DOHH2 (cell line): ENCODE results near the gene DDX46.
A peak's percentile ranks its signal among the peaks of the same experiment; 100 is the strongest.
"Not testable (repeated sequence)": the region's sequence is repeated elsewhere in the genome, so short reads cannot be mapped to it uniquely, and the experiment has no call there.

ENCODE experiments used
- H3F3A ChIP-seq: fragments of 200-600 bp; sonication (generic), shearing (Covaris generic); 2 replicates; pipeline ENCODE4 v1.6.0; 2016; ENCODE audit warnings: antibody characterized with exemption, mild to moderate bottlenecking; ENCODE audit not compliant: control insufficient read depth, insufficient read depth
- H3K27ac ChIP-seq: fragments of 200-600 bp; sonication (generic); 2 replicates; pipeline ENCODE4 v1.5.1; 2014; ENCODE audit warnings: low read depth, mild to moderate bottlenecking, low read length, moderate library complexity
- H3K27me3 ChIP-seq: fragments of 200-600 bp; sonication (generic); 2 replicates; pipeline ENCODE4 v1.6.1; 2014; ENCODE audit warnings: mild to moderate bottlenecking, low read length, mixed read lengths; ENCODE audit not compliant: control insufficient read depth
- H3K36me3 ChIP-seq: fragments of 200-600 bp; sonication (generic); 2 replicates; pipeline ENCODE4 v1.6.1; 2014; ENCODE audit warnings: mild to moderate bottlenecking, low read length, moderate library complexity, mixed read lengths; ENCODE audit not compliant: control insufficient read depth
- H3K4me1 ChIP-seq: fragments of 200-600 bp; sonication (generic); 2 replicates; pipeline ENCODE4 v1.6.1; 2014; ENCODE audit warnings: mild to moderate bottlenecking, low read length, mixed read lengths; ENCODE audit not compliant: control insufficient read depth
- H3K4me2 ChIP-seq: fragments of 200-600 bp; sonication (generic); 2 replicates; pipeline ENCODE4 v1.6.0; 2014; ENCODE audit warnings: mild to moderate bottlenecking, low read length, moderate library complexity
- H3K4me3 ChIP-seq: fragments of 200-600 bp; sonication (generic); 2 replicates; pipeline ENCODE4 v1.5.1; 2014; ENCODE audit warnings: mild to moderate bottlenecking, low read length, mixed read lengths
- H3K79me2 ChIP-seq: fragments of 200-600 bp; sonication (generic); 2 replicates; pipeline ENCODE4 v1.6.1; 2014; ENCODE audit warnings: mild to moderate bottlenecking, low read length, mixed read lengths; ENCODE audit not compliant: control insufficient read depth
- H3K9me2 ChIP-seq: fragments of 200-600 bp; sonication (generic); replicated peaks from 2 replicates; pipeline ENCODE4 v1.6.1; 2014; ENCODE audit warnings: mild to moderate bottlenecking, low read length, mixed read lengths; ENCODE audit not compliant: control insufficient read depth
- H3K9me3 ChIP-seq: fragments of 200-600 bp; sonication (generic); 2 replicates; pipeline ENCODE4 v1.6.1; 2014; ENCODE audit warnings: antibody characterized with exemption, low read length, mixed read lengths; ENCODE audit not compliant: control insufficient read depth, insufficient read depth
- H4K20me1 ChIP-seq: fragments of 200-600 bp; sonication (generic); 2 replicates; pipeline ENCODE4 v1.6.0; 2014; ENCODE audit warnings: low read depth, mild to moderate bottlenecking, antibody characterized with exemption, low read length, moderate library complexity; ENCODE audit not compliant: control insufficient read depth, insufficient read depth
- CTCF ChIP-seq: fragments of 200-600 bp; sonication (generic); IDR thresholded peaks from one replicate; pipeline ENCODE4 v1.5.1; 2014; ENCODE audit warnings: antibody characterized with exemption, mild to moderate bottlenecking, low read depth, low read length; ENCODE audit not compliant: poor library complexity, severe bottlenecking
- EZH2phosphoT487 ChIP-seq: fragments of 200-600 bp; sonication (generic); IDR thresholded peaks from 2 replicates; pipeline ENCODE4 v1.6.1; 2017; ENCODE audit warnings: borderline replicate concordance, mild to moderate bottlenecking, antibody characterized with exemption, low read length, moderate library complexity, mixed read lengths

Gene DDX46

GRCh38 chr5:134845335-134845851 is 86.8 kb downstream of the DDX46 start:
- H3K4me3 ChIP-seq, result peak overlapping the region; percentile 91
- TF ChIP-seq CTCF (no peak), EZH2phosphoT487 (no peak)
- H3K4me2 ChIP-seq, result peak overlapping the region; percentile 82
- no peaks in the 10 kb centered on the region for H4K20me1 ChIP-seq
- no peaks in the 10 kb centered on the region for H3K9me2 ChIP-seq
- H3K9me3 ChIP-seq, result no peaks in the 10 kb centered on the region
- peaks cover 50% of the 10 kb centered on the region for H3K79me2 ChIP-seq
- H3K27ac ChIP-seq, result peak overlapping the region; percentile 86
- peaks cover 19% of the 10 kb centered on the region for H3K4me1 ChIP-seq
- H3K27me3 ChIP-seq, result no peaks in the 10 kb centered on the region
- H3F3A ChIP-seq, result peaks cover 11% of the 10 kb centered on the region; the same call in 1 of the 2 replicates
- peaks cover 42% of the 10 kb centered on the region for H3K36me3 ChIP-seq

- peaks cover 20% of the 10 kb centered on the region for H3K4me1 ChIP-seq
- H4K20me1 ChIP-seq, result no peaks in the 10 kb centered on the region
- H3K9me3 ChIP-seq, result no peaks in the 10 kb centered on the region
- H3K9me2 ChIP-seq, result no peaks in the 10 kb centered on the region
- peak within 1 kb of the TSS; percentile 82 for H3K4me2 ChIP-seq
- peak within 1 kb of the TSS; percentile 91 for H3K4me3 ChIP-seq
- H3F3A ChIP-seq, result peaks cover 11% of the 10 kb centered on the region; the same call in 1 of the 2 replicates
- TF ChIP-seq EZH2phosphoT487 (no peak), CTCF (no peak)
- peaks cover 56% of the 10 kb centered on the region for H3K79me2 ChIP-seq
- peak within 1 kb of the TSS; percentile 86 for H3K27ac ChIP-seq
- peaks cover 46% of the 10 kb centered on the region for H3K36me3 ChIP-seq
- no peaks in the 10 kb centered on the region for H3K27me3 ChIP-seq
Measured at GRCh38 chr5:134845852-134846640, 87.5 kb downstream of the DDX46 start, which contains the start of gene C5orf24. Gene C5orf24, plus strand, starts transcription at chr5:134845968. Its CDS starts 8,933 bp downstream, at chr5:134854901.

- Histone ChIP-seq H3K36me3 (peaks cover 52% of the 10 kb centered on the region), H3K9me2 (no peaks in the 10 kb centered on the region), H3K4me3 (peak overlapping the region; percentile 91), H3F3A (peaks cover 11% of the 10 kb centered on the region; the same call in 1 of the 2 replicates), H3K27me3 (no peaks in the 10 kb centered on the region), H3K27ac (peak overlapping the region; percentile 86), H3K9me3 (no peaks in the 10 kb centered on the region), H3K4me1 (peaks cover 22% of the 10 kb centered on the region), H4K20me1 (peaks cover 2% of the 10 kb centered on the region; the same call in 1 of the 2 replicates), H3K79me2 (peaks cover 61% of the 10 kb centered on the region), H3K4me2 (peak overlapping the region; percentile 82)
- TF ChIP-seq EZH2phosphoT487 (no peak), CTCF (no peak)
Measured at GRCh38 chr5:134846641-134846960, 88.0 kb downstream of the DDX46 start.

- H3K79me2 ChIP-seq, result peaks cover 87% of the 10 kb centered on the region
- peaks cover 22% of the 10 kb centered on the region for H3K4me1 ChIP-seq
- not testable (repeated sequence) for H4K20me1 ChIP-seq, H3K27ac ChIP-seq, H3F3A ChIP-seq, H3K4me2 ChIP-seq, H3K27me3 ChIP-seq, H3K9me2 ChIP-seq, H3K4me3 ChIP-seq, H3K9me3 ChIP-seq
- H3K36me3 ChIP-seq, result peaks cover 76% of the 10 kb centered on the region
Measured at GRCh38 chr5:134849434-134849933, 90.9 kb downstream of the DDX46 start.
